Mucosa of gallbladder (tissue), 1 donor: ENCODE data around the gene C15orf39. TPM values are rescaled to one million over a fixed set of nuclear protein-coding genes. Genes with fewer than 3 reads are reported as not detected.
"Not testable (repeated sequence)": the region's sequence is repeated elsewhere in the genome, so short reads cannot be mapped to it uniquely, and the experiment has no call there.

ENCODE experiments used
- DNase-seq: peaks from one replicate; pipeline ENCODE4 v3.0.0-alpha.2; 2020; ENCODE audit warnings: low spot score
- total RNA-seq: library from RNA; stranded (reverse); gene quantifications from one replicate; pipeline ENCODE4 v1.2.1, GENCODE V29; 2021
- donor health status: DM: no; HTN: no; CAD: no.

The C15orf39 gene
- total RNA-seq = 27.0 TPM

DNA sequence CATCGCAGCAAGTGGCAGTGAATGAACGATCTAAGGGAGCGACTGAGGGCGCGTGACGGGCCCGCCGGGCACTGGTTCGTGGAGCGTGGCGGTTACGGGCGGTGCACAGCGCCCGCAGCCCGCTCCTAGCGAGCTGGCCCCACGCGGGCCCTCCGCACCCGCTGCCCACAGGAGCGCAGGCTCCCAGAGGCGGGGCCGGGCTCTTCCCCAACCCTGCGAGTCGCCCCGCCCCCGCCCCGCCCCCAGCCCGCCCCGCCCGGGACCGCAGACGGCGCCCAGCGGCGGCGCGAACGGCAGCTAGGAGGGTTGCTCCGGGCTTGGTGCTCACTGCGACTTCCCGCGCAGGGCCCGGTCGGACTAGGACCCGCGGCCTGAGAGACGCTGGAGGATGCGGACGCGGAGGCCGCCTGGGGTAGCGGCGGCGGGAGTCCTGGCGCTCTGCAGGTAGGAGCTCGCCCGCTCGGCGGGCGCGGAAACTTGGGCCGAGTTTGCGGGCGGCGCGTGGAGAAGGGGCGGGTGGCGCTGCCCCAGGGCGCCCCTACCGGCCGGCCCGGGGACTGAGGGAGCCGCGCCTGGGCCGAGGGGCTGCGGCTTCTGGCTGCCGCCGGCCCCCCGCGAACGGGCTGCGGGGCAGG, at the start of gene C15orf39:
Gene C15orf39 (plus strand): TSS at position 267 of the 635 bp plus-strand sequence. CDS start 4,167 bp downstream, outside the sequence.
- DNase-seq = peak; percentile 68

DNA sequence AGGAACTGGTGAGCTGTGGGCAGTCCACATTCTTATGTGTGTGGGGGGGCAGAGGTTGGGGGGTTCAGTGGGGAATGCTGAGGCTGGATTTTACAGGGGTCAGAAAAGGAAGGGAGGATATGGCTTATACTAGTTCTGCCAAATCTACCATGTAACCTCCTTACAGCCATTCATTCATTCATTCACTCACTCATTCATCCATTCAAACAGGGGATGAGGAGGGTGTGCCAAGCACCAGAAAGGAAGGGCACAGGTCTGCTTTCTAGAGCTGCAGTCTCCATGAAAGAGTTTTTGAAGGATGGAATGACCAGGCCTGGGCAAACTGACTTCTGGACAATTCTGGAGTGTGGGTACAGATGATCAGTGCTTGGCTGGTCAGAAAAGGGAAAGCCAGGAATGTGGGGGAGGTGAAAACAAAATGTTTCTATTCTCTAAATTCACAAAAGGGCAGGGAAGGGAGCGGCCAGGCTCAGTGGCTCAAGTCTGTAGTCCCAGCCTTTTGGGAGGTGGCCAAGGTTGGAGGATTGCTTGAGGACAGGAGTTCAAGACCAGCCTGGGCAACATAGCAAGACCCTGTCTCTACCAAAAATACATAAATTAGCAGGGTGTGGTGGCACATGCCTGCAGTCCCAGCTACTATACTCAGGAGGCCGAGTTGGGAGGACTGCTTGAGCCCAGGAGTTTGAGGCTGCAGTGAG, 49.2 kb upstream of the C15orf39 start:
- no peak for DNase-seq

DNA sequence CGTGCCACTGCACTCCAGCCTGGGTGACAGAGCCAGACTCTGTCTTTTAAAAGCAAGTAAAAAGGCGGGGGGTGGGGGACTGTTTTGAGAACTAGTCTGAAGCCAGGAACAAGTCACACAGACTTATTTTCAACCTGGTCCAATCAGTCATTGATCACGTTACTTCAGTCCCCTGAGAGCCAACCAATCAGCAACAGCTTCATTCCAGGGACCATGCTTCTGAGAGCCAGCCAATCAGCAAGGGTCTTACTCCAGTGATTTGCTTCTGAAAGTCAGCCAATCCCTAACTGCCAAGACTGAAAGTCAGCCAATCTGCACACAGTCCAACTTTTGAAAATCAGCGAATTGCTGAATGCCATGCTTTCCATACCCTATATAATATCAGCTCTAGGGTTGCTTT, 48.6 kb upstream of the C15orf39 start:
- DNase-seq = no peak

DNA sequence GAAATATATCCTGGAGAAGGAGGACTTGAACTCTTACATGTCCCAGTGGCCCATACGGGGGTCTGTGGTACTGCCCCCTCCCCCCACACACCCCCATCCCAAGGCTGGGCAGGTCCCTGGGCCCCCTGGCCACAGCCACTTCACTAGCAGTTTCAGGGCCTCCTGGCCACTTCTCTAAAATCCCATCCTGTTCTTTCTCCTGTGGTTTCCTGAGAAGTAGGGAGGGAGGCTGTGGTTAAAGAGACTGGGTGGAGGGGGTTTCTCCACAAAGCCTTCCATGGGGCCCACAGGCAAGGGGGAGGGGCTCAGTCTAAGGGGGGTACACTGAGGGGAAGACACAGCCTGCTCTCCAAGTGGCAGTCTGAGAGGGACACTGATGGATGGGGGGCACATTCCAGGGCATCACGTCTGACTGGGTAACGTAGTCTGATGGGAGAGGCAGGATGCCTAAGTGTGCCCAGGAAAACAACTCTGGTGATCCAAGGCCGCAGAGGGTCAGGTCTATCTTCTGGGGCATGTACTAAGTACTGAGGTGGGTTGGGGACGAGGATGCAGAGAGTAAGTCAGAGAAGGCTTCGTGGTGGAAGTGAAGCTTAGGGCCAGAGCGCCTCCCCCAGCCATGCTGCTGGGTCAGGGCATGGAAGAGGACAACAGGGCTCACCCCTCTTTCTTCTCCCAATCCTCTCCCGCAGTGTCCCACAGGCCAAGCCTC, 48.0 kb upstream of the C15orf39 start:
- DNase-seq = no peak

DNA sequence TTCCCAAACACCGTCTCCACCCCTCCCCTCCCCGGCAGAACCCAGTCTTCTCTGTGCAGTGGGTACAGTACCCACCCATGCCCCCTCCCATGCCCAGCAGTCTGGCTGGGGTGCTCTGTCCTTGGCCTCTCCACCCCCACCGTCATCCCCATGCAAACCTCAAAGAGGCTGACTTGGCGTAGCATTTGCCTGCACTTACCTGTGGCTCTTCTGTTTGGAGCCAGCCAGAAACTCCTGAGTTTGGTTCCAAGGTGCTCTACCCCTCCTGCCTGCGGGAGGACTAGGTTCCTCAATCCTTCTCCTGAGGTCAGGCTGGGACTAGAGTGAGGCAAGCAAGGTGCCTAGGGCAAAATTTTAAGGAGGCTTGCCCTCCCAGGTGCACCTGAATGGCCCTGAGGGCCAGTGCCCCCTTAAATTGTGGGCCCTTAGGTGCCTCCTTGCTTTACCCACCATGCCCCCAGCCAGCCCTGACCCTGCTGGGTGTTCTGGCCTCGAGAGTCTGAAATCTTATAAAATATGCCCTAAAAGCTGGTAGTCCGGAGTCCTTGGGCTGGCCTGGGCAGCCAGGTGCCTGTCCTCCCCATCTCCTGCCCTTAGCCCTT, 47.1 kb upstream of the C15orf39 start:
- DNase-seq = no peak

DNA sequence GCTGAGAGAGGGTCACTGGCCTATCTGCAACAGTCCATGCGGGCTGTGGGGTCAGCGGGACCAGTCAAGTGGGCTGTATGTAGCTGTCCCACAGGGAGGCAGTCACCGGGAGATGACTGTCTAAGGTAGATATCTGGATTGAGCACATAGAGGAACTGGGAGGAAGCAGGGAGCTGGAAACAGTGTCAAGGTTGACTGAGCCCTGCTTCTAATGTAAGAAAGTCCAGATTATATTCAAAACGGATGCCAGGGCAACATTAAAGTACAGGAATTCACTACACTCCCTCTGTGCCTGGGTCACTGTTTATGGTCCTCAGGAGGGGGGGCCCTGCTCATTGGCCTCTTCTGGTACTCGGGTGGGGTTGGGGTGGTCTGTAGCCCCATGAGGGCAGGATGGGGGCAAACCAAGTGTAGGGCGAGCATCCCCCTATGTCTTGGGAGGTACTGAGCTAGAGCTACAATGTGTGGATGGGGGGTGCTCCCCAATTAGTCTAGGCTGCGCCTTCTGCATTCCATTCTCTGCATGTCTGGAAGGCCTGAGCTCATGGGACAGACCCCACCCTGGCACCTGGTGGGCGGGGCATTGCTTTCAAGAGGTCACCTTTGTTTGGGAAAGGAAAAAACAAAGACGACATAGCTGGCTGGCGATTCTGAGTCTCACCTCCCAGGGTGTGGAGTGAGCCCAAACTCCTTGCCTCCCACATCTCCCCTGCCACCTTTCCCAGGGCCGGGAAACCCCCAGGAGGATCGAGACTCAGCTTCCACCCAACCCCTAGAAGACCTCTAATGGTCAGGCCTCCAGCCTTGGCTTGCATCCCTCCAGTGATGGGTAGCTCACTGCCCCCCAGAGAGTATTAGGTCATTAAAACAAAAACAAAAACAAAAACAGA, 45.1 kb upstream of the C15orf39 start:
- no peak for DNase-seq

DNA sequence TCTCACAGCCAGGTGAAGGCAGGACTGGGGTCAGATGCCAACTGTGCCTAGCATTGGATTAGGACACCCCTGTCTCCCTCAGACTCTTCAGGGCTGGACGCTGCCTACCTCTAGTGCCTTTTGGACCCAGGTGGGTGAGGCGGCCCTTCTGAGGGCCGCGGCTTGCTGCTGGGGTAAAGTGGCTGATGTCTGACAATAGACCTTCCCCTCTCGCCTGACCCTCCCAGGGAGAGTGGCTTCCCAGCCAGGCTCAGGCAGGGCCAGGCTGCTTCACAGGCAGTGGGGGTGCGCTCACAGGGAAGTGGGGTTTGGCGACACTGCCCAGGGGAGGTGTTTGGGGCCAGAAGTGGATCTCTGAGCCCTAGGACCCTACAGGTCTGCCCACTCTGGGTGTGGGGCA, 43.3 kb upstream of the C15orf39 start:
- DNase-seq = no peak

DNA sequence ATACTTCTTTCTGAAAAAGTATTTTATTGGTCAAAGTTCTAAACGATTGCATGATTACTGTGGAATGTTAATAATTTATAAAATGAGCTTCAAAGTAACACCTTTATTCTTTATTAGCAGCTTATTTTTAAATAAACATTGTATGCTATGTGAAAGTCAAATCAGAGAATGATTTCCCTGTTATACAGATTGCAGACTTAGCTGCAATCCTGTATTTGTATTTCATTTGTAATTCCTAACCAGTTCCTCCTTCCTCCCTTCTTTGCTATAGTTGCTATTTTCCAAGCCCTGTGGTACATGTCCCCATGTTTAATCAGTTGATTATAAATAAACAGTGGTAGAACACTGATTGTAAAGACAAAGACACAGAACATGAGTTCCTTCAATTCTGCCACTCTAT, 42.4 kb upstream of the C15orf39 start:
- no peak for DNase-seq

DNA sequence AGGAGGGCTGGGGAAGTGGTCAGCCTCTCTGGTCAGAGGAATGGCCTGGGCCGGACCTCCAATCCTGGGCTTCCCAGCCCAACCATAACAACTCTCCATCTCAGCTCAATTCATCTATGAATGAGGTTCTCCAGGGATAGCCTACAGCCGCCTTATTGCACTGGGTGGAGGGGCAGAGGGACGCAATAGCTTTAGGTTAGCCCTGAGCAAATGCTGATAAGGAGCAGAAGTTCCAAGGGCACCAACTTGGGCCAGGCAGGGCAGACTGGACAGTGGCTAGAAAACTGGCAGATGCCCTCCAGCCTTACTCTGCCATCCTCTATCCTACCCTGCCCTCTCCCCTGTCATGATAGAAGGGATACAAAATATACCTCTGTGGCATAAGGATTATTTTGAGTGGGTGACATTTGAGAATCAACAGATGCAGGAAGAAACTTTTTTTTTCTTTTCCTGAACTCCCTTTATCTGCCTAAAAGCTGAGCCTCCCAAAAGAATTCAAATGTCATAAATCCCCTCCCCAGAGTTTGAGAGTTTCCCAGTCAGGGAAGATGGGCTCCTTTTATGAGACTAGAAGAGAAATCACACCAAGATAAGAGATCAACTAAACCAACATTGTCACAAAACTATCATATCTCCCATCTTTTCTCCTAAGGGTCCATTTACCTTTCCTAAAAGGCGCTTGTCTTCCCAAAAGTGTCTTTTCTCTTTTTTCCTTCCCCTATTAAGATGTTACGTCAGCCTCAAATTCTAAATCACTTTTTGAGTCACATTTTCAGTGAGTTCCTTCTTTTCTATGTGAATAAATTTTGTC, 40.4 kb upstream of the C15orf39 start:
- DNase-seq = no peak

DNA sequence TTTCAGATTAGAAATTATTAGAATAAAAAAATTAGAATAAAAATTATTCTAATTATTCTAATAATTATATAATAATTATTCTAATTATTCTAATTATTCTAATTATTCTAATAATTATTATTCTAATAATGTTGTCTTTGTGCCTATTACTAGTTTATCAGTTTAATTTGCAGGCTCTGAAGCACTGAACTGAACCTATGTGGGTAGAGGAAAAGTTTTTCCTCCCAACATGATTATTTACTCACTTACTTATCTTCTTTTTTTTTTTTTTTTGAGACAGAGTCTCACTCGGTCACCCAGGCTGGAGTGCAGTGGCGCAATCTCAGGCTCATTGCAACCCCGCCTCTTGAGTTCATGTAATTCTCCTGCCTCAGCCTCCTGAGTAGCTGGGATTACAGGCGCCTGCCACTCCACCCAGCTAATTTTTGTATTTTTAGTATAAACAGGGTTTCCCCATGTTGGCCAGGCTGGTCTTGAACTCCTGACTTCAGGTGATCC, 39.7 kb upstream of the C15orf39 start:
- no peak for DNase-seq

DNA sequence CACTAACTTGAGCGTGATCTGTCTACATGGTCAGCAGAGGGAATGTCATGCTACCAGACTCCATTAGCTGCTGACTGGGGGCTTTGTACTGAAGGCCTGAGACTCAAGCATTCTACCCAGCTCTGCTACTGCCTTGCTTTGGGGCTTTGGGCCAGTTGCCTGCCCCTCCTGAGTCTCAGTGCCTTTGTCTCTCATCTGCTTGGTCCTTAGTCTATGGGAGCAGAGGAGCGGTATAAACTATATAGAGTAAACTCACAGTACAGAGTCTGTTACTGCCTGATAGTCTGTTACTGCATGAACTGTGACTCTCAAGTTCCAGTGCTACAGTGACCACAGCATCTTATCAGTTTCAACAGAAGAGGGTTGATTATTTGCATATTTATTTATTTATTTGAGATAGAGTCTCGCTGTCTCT, 38.5 kb upstream of the C15orf39 start:
- no peak for DNase-seq

DNA sequence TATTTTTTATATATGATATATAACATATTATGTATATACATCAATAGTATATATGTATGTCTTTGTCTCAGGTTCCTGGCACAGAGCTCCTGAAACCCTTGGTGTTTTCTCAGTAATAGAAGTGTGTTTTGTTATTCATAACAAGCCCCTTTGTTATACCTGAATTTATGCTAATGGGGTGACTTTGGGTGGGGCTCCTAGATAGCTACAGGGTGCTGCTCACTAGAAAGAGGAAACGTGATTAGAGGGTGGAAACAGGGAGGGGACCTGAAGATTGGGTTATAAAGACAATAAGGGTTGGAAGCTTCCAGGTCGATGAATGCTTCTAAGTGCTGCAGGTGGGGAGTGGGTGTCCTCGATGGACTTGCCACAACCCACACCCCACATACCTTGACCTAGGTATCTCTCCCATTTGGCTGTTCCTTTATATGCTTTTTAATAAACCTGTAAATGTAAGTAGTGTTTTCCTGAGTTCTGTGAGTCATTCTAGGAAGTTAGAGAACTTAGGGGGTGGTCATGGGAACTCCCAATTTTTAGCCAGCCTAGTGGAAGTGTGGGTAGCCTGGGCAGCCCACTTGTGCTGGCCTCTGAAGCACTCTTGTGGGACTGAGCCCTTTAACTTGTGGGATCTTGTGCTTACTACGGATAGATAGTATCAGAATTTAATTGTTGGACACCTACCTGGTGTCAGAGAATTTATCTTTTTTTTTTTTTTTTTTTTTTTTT, 36.9 kb upstream of the C15orf39 start:
- DNase-seq = no peak

DNA sequence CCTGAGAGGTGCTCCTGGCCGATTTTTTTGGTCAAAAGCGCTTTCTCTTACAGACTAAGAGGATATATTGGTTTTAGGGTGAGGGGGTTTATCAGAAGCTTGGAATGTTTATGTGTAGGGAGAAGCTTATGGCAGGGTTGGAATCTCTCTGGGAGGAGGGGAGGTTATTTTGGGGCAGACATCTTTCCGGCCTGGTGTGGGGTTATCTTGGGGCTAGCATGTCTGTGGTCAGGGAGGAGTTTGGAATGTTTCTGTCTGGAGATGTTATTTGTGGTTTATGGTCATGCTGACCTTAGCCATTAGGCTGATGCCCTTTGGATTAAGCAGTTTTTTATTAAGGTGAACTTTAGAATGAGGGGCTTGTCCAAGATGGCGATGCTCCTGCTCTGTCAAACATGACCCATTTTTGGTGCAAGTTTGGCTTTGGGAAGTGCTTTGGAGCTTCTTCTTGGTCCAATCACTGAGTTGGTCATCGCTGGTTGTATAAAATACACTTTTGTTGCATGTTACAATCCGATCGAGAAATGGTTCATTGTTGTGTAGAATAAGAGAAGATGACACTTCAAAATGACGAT, 35.1 kb upstream of the C15orf39 start:
- not testable (repeated sequence) for DNase-seq

DNA sequence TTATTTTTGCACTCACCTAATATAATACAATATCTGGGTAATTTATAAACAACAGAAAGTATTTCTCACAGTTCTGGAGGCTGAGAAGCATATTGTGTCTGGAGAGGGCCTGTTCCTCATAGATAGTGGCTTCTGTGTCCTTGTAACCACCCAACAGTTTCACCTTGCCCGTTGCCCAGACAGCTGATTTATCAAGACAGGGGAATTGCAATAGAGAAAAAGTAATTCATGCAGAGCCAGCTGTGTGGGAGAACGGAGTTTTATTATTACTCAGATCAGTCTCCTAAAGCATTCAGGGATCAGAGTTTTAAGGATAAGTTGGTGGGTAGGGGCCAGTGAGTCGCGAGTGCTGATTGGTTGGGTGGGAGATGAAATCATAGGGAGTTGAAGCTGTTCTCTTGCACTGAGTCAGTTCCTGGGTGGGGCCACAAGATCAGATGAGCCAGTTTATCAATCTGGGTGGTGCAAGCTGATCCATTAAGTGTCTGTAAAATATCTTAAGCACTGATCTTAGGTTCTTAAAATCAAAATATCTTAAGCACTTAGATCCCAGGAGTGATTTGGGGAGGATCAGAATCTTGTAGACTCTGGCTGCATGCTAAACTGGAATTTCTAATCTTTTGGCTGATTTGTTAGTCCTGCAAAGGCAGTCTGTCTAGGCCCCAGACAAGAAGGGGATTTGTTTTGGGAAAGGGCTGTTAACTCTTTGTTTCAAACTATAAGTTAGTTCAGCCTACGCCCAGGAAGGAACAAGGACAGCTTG, 33.9 kb upstream of the C15orf39 start:
- DNase-seq = no peak

DNA sequence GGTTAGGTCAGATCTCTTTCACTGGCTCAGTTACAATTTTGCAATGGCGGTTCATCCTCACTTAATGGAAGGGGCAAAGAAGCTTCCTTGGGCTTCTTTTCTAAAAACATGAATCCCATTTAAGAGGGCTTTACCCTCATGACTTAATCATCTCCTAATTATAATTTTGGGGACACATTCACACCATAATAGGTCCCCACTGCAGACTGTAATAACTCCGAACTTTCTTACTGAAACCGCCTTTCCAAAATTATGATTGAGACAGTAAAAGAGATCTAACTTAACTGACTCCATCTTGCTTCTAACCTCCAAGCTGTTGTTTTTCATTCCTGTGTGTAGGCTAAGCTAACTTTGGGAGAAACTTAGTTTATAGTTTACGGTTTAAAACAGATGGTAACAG, 33.3 kb upstream of the C15orf39 start:
- no peak for DNase-seq

DNA sequence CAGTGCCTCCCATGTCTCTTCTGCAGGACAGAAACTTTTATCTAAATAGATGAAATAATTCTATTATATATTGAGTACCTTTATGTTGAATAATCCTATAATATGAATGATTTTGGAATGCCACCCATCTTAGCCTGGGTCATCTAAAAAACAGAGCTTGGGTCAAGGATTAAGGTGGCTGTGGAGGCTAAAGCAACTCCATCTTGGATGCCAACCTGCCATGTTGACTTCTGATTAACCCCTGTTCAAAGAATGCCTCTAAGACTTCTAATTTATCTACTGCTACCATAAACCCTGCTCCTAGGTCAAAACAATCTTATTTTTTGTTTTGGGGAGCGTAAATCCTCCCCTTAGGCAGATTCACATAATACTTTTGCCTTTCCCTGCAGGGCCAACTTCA, 31.5 kb upstream of the C15orf39 start:
- DNase-seq = no peak

DNA sequence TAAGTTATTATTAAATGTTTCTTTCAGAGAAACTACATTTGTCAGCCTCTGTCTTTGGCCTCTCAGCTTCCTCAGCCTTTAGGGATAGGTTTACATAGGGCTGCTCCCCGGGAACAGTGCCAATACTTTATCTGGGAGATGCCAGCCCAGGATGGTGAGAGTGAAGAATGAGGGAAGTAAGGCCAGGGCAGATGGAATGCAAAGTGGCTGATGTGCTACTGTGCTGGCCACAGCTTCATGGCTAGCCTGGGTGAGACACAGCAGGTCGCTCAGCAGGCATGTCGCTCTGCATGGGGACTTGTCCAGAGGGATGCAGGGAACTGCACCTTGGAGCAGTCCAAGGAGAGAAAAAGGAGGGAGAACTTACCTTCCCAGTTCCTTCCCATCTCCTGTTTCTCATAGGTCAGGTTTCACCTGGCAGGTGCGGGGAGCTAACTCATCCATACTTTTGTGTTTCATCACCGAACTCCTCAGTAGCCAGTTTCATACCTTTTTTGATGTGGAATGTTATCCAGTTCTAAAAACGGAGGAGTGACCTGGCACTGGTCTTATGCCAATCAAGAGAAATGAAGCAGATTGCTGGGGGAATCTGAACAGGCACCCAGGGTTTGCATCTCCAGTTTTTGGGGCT, 30.9 kb upstream of the C15orf39 start:
- DNase-seq = peak; percentile 68

DNA sequence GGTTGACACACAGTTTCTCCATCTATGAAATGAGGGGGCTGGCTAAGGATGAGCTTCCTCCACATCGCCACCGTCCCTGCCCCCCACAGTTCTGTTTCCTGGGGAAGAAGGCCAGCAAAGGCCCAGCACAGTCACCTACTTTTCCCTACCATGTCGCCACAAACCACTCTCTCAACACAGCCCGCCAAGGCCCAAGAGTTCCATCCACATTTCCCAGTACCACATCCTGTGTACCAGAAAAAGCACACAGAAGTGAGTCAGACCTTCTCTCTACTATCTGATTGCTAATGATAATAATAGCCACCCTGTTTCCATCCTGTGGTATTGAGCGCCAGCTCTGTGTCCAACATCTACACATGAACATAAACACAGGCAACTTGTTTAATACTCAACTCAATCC, 30.3 kb upstream of the C15orf39 start:
- DNase-seq = no peak
